Neural cell (in vitro differentiated cells): ENCODE data around the gene GLCE.

Experiments
- EZH2 ChIP-seq: fragments of 200-600, 300-800 bp; shearing (Covaris generic), sonication (generic); IDR thresholded peaks from 2 replicates; pipeline ENCODE4 v1.6.1; 2014; ENCODE audit warnings: antibody characterized with exemption, low read length, borderline replicate concordance, mild to moderate bottlenecking; ENCODE audit not compliant: insufficient read depth, poor library complexity, severe bottlenecking
- TF ChIP-seq, protein P1 (sequence below): fragments of 450-650 bp; IDR thresholded peaks from 2 replicates; pipeline ENCODE4 v1.5.1; 2014; ENCODE audit warnings: antibody characterized with exemption, mild to moderate bottlenecking, moderate library complexity; ENCODE audit not compliant: poor library complexity, severe bottlenecking

- no peak for TF ChIP-seq EZH2
- TF ChIP-seq, protein P1, sequence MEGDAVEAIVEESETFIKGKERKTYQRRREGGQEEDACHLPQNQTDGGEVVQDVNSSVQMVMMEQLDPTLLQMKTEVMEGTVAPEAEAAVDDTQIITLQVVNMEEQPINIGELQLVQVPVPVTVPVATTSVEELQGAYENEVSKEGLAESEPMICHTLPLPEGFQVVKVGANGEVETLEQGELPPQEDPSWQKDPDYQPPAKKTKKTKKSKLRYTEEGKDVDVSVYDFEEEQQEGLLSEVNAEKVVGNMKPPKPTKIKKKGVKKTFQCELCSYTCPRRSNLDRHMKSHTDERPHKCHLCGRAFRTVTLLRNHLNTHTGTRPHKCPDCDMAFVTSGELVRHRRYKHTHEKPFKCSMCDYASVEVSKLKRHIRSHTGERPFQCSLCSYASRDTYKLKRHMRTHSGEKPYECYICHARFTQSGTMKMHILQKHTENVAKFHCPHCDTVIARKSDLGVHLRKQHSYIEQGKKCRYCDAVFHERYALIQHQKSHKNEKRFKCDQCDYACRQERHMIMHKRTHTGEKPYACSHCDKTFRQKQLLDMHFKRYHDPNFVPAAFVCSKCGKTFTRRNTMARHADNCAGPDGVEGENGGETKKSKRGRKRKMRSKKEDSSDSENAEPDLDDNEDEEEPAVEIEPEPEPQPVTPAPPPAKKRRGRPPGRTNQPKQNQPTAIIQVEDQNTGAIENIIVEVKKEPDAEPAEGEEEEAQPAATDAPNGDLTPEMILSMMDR = no peak
Measured at GRCh38 chr15:69144530-69144929, 15.9 kb upstream of the GLCE start.
